Measurements from ENCODE around the gene GNLY.
"Not testable (repeated sequence)": the region's sequence is repeated elsewhere in the genome, so short reads cannot be mapped to it uniquely, and the experiment has no call there.

DNA sequence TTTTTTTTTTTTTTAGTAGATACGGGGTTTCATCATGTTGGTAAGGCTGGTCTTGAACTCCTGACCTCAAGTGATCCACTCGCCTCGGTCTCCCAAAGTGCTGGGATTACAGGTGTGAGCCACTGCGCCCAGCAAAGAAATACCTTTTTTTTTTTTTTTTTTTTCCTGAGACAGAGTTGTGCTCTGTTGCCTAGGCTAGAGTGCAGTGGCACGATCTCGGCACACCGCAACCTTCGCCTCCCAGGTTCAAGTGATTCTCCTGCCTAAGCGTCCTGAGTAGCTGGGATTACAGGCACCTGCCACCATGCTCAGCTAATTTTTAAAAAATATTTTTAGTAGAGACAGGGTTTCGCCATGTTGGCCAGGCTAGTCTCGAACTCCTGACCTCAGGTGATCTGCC, 33.9 kb upstream of the GNLY start:
- TF ChIP-seq PCBP2 (IDR thresholded peaks at IDR 0.05; ENCODE audit: low read depth, low read length, poor library complexity, severe bottlenecking); SNIP1 (IDR thresholded peaks at IDR 0.05; ENCODE audit: low read depth); CBFA2T2 (conservative IDR thresholded peaks at IDR 0.05); JUNB (CRISPR knock-in tag; conservative IDR thresholded peaks at IDR 0.05); ZNF318 (IDR thresholded peaks at IDR 0.05; ENCODE audit: borderline replicate concordance in 1 of 2, low read depth in 1 of 2); CBX3 (IDR thresholded peaks at IDR 0.05; ENCODE audit: borderline replicate concordance in 1 of 2, low read length in 2 of 2); KDM1A (IDR thresholded peaks at IDR 0.05); ESRRA (IDR thresholded peaks at IDR 0.05; ENCODE audit: borderline replicate concordance, low read depth); MAX (CRISPR knock-in tag; IDR thresholded peaks at IDR 0.05); GABPB1 (CRISPR knock-in tag; IDR thresholded peaks at IDR 0.05): not testable (repeated sequence)
- TF ChIP-seq, protein P1, sequence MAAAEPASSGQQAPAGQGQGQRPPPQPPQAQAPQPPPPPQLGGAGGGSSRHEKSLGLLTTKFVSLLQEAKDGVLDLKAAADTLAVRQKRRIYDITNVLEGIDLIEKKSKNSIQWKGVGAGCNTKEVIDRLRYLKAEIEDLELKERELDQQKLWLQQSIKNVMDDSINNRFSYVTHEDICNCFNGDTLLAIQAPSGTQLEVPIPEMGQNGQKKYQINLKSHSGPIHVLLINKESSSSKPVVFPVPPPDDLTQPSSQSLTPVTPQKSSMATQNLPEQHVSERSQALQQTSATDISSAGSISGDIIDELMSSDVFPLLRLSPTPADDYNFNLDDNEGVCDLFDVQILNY (CRISPR knock-in tag; IDR thresholded peaks at IDR 0.05): not testable (repeated sequence)
- TF ChIP-seq, protein P2, sequence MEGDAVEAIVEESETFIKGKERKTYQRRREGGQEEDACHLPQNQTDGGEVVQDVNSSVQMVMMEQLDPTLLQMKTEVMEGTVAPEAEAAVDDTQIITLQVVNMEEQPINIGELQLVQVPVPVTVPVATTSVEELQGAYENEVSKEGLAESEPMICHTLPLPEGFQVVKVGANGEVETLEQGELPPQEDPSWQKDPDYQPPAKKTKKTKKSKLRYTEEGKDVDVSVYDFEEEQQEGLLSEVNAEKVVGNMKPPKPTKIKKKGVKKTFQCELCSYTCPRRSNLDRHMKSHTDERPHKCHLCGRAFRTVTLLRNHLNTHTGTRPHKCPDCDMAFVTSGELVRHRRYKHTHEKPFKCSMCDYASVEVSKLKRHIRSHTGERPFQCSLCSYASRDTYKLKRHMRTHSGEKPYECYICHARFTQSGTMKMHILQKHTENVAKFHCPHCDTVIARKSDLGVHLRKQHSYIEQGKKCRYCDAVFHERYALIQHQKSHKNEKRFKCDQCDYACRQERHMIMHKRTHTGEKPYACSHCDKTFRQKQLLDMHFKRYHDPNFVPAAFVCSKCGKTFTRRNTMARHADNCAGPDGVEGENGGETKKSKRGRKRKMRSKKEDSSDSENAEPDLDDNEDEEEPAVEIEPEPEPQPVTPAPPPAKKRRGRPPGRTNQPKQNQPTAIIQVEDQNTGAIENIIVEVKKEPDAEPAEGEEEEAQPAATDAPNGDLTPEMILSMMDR (IDR thresholded peaks at IDR 0.05 in 2 of 3, conservative IDR thresholded peaks at IDR 0.05 in 1 of 3; ENCODE audit: insufficient read depth in 2 of 3, low read depth in 1 of 3, low read length in 3 of 3): not testable (repeated sequence)
- TF ChIP-seq, protein P3, sequence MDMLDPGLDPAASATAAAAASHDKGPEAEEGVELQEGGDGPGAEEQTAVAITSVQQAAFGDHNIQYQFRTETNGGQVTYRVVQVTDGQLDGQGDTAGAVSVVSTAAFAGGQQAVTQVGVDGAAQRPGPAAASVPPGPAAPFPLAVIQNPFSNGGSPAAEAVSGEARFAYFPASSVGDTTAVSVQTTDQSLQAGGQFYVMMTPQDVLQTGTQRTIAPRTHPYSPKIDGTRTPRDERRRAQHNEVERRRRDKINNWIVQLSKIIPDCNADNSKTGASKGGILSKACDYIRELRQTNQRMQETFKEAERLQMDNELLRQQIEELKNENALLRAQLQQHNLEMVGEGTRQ (CRISPR knock-in tag; IDR thresholded peaks at IDR 0.05): not testable (repeated sequence)
